Suppressor macrophage (primary cell): ENCODE data around the gene SMIM45.

Experiments
- DNase-seq, 4 experiments: peaks; one replicate each; pipeline ENCODE4 v3.0.0-alpha.2; 2020 to 2022

The SMIM45 gene

GRCh38 chr22:41915786-41916493 is 36.0 kb upstream of the SMIM45 start:
- DNase-seq: no peak

GRCh38 chr22:41916745-41917358 is 35.1 kb upstream of the SMIM45 start:
- DNase-seq: no peak

- DNase-seq: no peak
These were observed 34.5 kb upstream of the SMIM45 start for GRCh38 chr22:41917375-41917902.

- peak; percentile 80 to 93 (median 90) for DNase-seq
These were observed 33.8 kb upstream of the SMIM45 start for GRCh38 chr22:41917903-41918791.

GRCh38 chr22:41919357-41920224 is 32.4 kb upstream of the SMIM45 start:
- peak; percentile 79 to 91 (median 88) for DNase-seq

- DNase-seq: peak in 1 of 4 experiments; percentile 23
These were observed 31.5 kb upstream of the SMIM45 start for GRCh38 chr22:41920271-41920976.

GRCh38 chr22:41922328-41922727 is 29.6 kb upstream of the SMIM45 start:
- DNase-seq: no peak

GRCh38 chr22:41922940-41923594 is 28.9 kb upstream of the SMIM45 start:
- DNase-seq: no peak

GRCh38 chr22:41923595-41924276 is 28.2 kb upstream of the SMIM45 start:
- no peak for DNase-seq

GRCh38 chr22:41925783-41926460 is 26.0 kb upstream of the SMIM45 start:
- peak; percentile 67 to 83 (median 76) for DNase-seq

- DNase-seq: no peak
These were observed 24.1 kb upstream of the SMIM45 start for GRCh38 chr22:41927813-41928212.

GRCh38 chr22:41928593-41929417 is 23.1 kb upstream of the SMIM45 start:
- no peak for DNase-seq

GRCh38 chr22:41929418-41929810 is 22.5 kb upstream of the SMIM45 start:
- no peak for DNase-seq

- DNase-seq: no peak
These were observed 20.2 kb upstream of the SMIM45 start for GRCh38 chr22:41931701-41932269.

GRCh38 chr22:41932353-41932752 is 19.6 kb upstream of the SMIM45 start:
- no peak for DNase-seq

- no peak for DNase-seq
These were observed 18.4 kb upstream of the SMIM45 start for GRCh38 chr22:41933411-41934177.

GRCh38 chr22:41934284-41935014 is 17.5 kb upstream of the SMIM45 start:
- DNase-seq: no peak
